Lower lobe of right lung (tissue), 2 donors: ENCODE measurements around the gene ASB3. TPM values are rescaled to one million over a fixed set of nuclear protein-coding genes. Genes with fewer than 3 reads are reported as not detected.

ENCODE experiments used
- ATAC-seq, 2 donors: fragments of 200-7000 bp; cut with Tn5 transposase; one replicate each; pipeline ENCODE4 v1.9.1; 2020 to 2022; ENCODE audit warnings: mild to moderate bottlenecking in 2 of 2, moderate library complexity in 2 of 2
- DNase-seq: peaks from one replicate; pipeline ENCODE4 v3.0.0-alpha.2; 2020
- H3K27ac ChIP-seq: fragments of 200-600 bp; one replicate; pipeline ENCODE4 v1.8.0; 2022
- H3K27me3 ChIP-seq: fragments of 200-600 bp; one replicate; pipeline ENCODE4 v1.8.0; 2022; ENCODE audit warnings: low read depth
- H3K36me3 ChIP-seq: fragments of 200-600 bp; one replicate; pipeline ENCODE4 v1.8.0; 2022; ENCODE audit warnings: mild to moderate bottlenecking
- H3K4me1 ChIP-seq: fragments of 200-600 bp; one replicate; pipeline ENCODE4 v1.8.0; 2022
- H3K4me3 ChIP-seq: fragments of 200-600 bp; one replicate; pipeline ENCODE4 v1.8.0; 2022; ENCODE audit warnings: mild to moderate bottlenecking
- H3K9me3 ChIP-seq: fragments of 200-600 bp; one replicate; pipeline ENCODE4 v1.8.0; 2022
- CTCF ChIP-seq: fragments of 200-600 bp; IDR thresholded peaks from one replicate; pipeline ENCODE4 v1.8.0; 2022; ENCODE audit warnings: antibody characterized with exemption, mild to moderate bottlenecking
- intact Hi-C: fragments of 100-400 bp; cut with DNase I; formaldehyde crosslinking; loops from one replicate; pipeline ENCODE4 v1.11.0; 2022
- total RNA-seq: library from RNA; stranded (reverse); fragmentation: NEBNext Ultra II Directional; extraction: Animal tissue kit (Norgen Biotek cat#: 25700); gene quantifications from one replicate; pipeline ENCODE4 v1.2.1, GENCODE V29; 2021
- donor health status: DM: no; HTN: yes; CAD: no; lungs with severe emphysema.

ASB3 gene
- total RNA-seq, 1 donor from 2014 or later = 35.0 TPM

GRCh38 chr2:53620981-53621380 lies 165.8 kb downstream of the ASB3 start:
- ATAC-seq (no peak), DNase-seq (no peak)
- Histone ChIP-seq H3K27ac (no peak overlapping the region), H3K9me3 (no peaks in the 10 kb centered on the region), H3K36me3 (no peaks in the 10 kb centered on the region), H3K4me1 (no peaks in the 10 kb centered on the region), H3K27me3 (no peaks in the 10 kb centered on the region), H3K4me3 (no peak overlapping the region)
- TF ChIP-seq CTCF = no peak
- intact Hi-C loops = no loop called here

Other genes starting within 250 kb of the ASB3 start
- 1.6 TPM for gene CHAC2, start 19.1 kb downstream of the ASB3 start, total RNA-seq
- gene ERLEC1, start 91 bp upstream of the ASB3 start, total RNA-seq = 59.7 TPM
- 3.2 TPM for gene GPR75, start 73.0 kb upstream of the ASB3 start, total RNA-seq
- 42.9 TPM for gene PSME4, start 184.0 kb upstream of the ASB3 start, total RNA-seq